Panc1 (cell line): ENCODE measurements around the gene RNASE12. TPM values are rescaled to one million over a fixed set of nuclear protein-coding genes. Genes with fewer than 3 reads are reported as not detected.

ENCODE experiments used
- ATAC-seq: fragments of 200-7000 bp; cut with Tn5 transposase; 2 replicates; pipeline ENCODE4 v1.9.1; 2020; ENCODE audit warnings: mild to moderate bottlenecking, moderate library complexity
- BruUV-seq: library from RNA; stranded (reverse); fragments of 400-500 nt; replicated peaks from 2 replicates; lab custom pipeline; 2021; lab: Mats Ljungman, UMichigan
- CTCF ChIA-PET: fragments of 300-600 bp; sonication (Branson Sonifier 250); formaldehyde crosslinking; loops from one replicate; lab custom pipeline; 2022; ENCODE audit warnings: antibody characterized with exemption; lab: Charles Lee
- POLR2A ChIA-PET: fragments of 300-600 bp; sonication (Branson Sonifier 250); formaldehyde crosslinking; loops from one replicate; lab custom pipeline; 2022; ENCODE audit warnings: antibody characterized with exemption; lab: Charles Lee
- DNase-seq: peaks from one replicate; pipeline ENCODE4 v3.0.0-alpha.2; 2010; ENCODE audit warnings: low read depth, low spot score
- H3K27ac ChIP-seq: 2 replicates; pipeline ENCODE4 v1.5.1; 2011; ENCODE audit warnings: mild to moderate bottlenecking, low read length, inconsistent platforms
- H3K27me3 ChIP-seq: fragments of 200-500 bp; sonication (Bioruptor generic); 2 replicates; pipeline ENCODE4 v1.6.0; 2014; ENCODE audit warnings: low read length, inconsistent platforms; ENCODE audit not compliant: control insufficient read depth, insufficient read depth
- H3K36me3 ChIP-seq: fragments of 200-500 bp; sonication (Bioruptor generic); 2 replicates; pipeline ENCODE4 v1.5.1; 2014; ENCODE audit warnings: inconsistent platforms, mild to moderate bottlenecking, low read length, moderate library complexity; ENCODE audit not compliant: control insufficient read depth, insufficient read depth
- H3K4me1 ChIP-seq: 2 replicates; pipeline ENCODE4 v1.5.1; 2011; ENCODE audit warnings: inconsistent platforms, mild to moderate bottlenecking, low read length, moderate library complexity; ENCODE audit not compliant: control insufficient read depth, insufficient read depth
- H3K4me3 ChIP-seq, 2 experiments: 2 replicates each; pipeline ENCODE4 v1.5.1; 2011 to 2012; ENCODE audit warnings: low read depth in 2 of 2, low read length in 2 of 2, mild to moderate bottlenecking in 2 of 2, inconsistent platforms in 1 of 2, moderate library complexity in 1 of 2
- H3K9me3 ChIP-seq: fragments of 200-500 bp; sonication (Bioruptor generic); 2 replicates; pipeline ENCODE4 v1.5.1; 2014; ENCODE audit warnings: low read depth, mild to moderate bottlenecking, inconsistent platforms, low read length, moderate library complexity; ENCODE audit not compliant: control insufficient read depth, insufficient read depth
- CTCF ChIP-seq: fragments of 450-650 bp; IDR thresholded peaks from 2 replicates; pipeline ENCODE4 v1.5.1; 2017; ENCODE audit warnings: mild to moderate bottlenecking
- POLR2AphosphoS5 ChIP-seq: IDR thresholded peaks from 2 replicates; pipeline ENCODE4 v1.6.1; 2012; ENCODE audit warnings: mild to moderate bottlenecking, low read depth, low read length, moderate library complexity
- REST ChIP-seq, 2 experiments: IDR thresholded peaks; 2 replicates each; pipeline ENCODE4 v1.6.1; 2011 to 2012; ENCODE audit warnings: low read depth in 2 of 2, control low read depth in 1 of 2, low read length in 1 of 2, mild to moderate bottlenecking in 1 of 2, moderate library complexity in 1 of 2; ENCODE audit not compliant: insufficient read depth in 1 of 2
- SIN3A ChIP-seq: IDR thresholded peaks from 2 replicates; pipeline ENCODE4 v1.6.1; 2012; ENCODE audit warnings: low read depth, mild to moderate bottlenecking, low read length, moderate library complexity, borderline replicate concordance; ENCODE audit not compliant: insufficient read depth
- TCF7L2 ChIP-seq: IDR thresholded peaks from 2 replicates; pipeline ENCODE4 v1.6.1; 2011; ENCODE audit warnings: mild to moderate bottlenecking, low read depth, low read length, inconsistent platforms
- in situ Hi-C: cut with HindIII; loops from 2 replicates; pipeline ENCODE4 v1.10.0; 2016; ENCODE audit warnings: low sequenced_read_pairs, low pct_unique_long_range_greater_than_20kb
- intact Hi-C: fragments of 100-400 bp; cut with micrococcal nuclease; formaldehyde crosslinking; loops from one replicate; pipeline ENCODE4 v1.10.0; 2022; ENCODE audit not compliant: unreplicated experiment
- total RNA-seq: library from RNA; stranded (reverse); gene quantifications from one replicate; pipeline ENCODE4 v1.2.1, GENCODE V29; 2021; ENCODE audit not compliant: unreplicated experiment

Gene RNASE12
- total RNA-seq, 1 experiment from 2014 or later, result not detected

GRCh38 chr14:20612403-20612802 is 21.2 kb upstream of the RNASE12 start:
- in situ Hi-C loops, result no loop called here
- Histone ChIP-seq H3K27ac (no peak overlapping the region), H3K9me3 (no peaks in the 10 kb centered on the region), H3K4me1 (peaks cover 23% of the 10 kb centered on the region), H3K27me3 (no peaks in the 10 kb centered on the region), H3K4me3 (no peak overlapping the region; a peak in 1 of 4 replicates), H3K36me3 (no peaks in the 10 kb centered on the region)
- CTCF ChIA-PET, result interaction anchor here (1.2 kb wide), 1 partner anchor 78 kb away, joined by 4 read pairs; no protein-coding TSS in a partner anchor
- TF ChIP-seq SIN3A (no peak), TCF7L2 (no peak), CTCF (no peak), POLR2AphosphoS5 (no peak), REST (IDR thresholded peaks at IDR 0.05; ENCODE audit: insufficient read depth in 1 of 2, low read depth in 2 of 2, low read length in 1 of 2) (no peak)
- intact Hi-C loops, result loop anchor here (5.0 to 10.0 kb wide), 2 partner anchors 70 to 242 kb away; partner anchors contain the start of gene RNASE4
- ATAC-seq, result no peak
- no TSS peak for BruUV-seq
- no peak for DNase-seq
- POLR2A ChIA-PET, result no interaction called here

- Histone ChIP-seq H3K4me1 (peaks cover 23% of the 10 kb centered on the region), H3K27ac (no peak overlapping the region), H3K27me3 (no peaks in the 10 kb centered on the region), H3K36me3 (no peaks in the 10 kb centered on the region), H3K4me3 (no peak overlapping the region), H3K9me3 (no peaks in the 10 kb centered on the region)
- no peak for DNase-seq
- intact Hi-C loops, result loop anchor here (5.0 to 10.0 kb wide), 2 partner anchors 71 to 244 kb away; partner anchors contain the start of gene RNASE4
- TF ChIP-seq SIN3A (no peak), POLR2AphosphoS5 (no peak), REST (IDR thresholded peaks at IDR 0.05; ENCODE audit: insufficient read depth in 1 of 2, low read depth in 2 of 2, low read length in 1 of 2) (no peak), CTCF (no peak)
- no TSS peak for BruUV-seq
- ChIA-PET CTCF (no interaction called here), POLR2A (no interaction called here)
- in situ Hi-C loops, result no loop called here
- no peak for ATAC-seq
Observed at GRCh38 chr14:20611277-20611676, 20.1 kb upstream of the RNASE12 start.
